Ovary (tissue), 9 donors: Measurements from ENCODE around the gene SRMS. TPM values are rescaled to one million over a fixed set of nuclear protein-coding genes. Genes with fewer than 3 reads are reported as not detected.

Experiments
- DNase-seq, 5 donors: peaks; one replicate each; pipeline ENCODE4 v3.0.0-alpha.2; 2019 to 2020
- H3K27ac ChIP-seq, 2 donors: fragments of 200-600 bp; one replicate each; pipeline versions ENCODE4 v1.5.1 to v1.8.0; 2019 to 2022
- H3K27me3 ChIP-seq: fragments of 200-600 bp; one replicate; pipeline ENCODE4 v1.8.0; 2022
- H3K36me3 ChIP-seq: fragments of 200-600 bp; sonication (generic); one replicate; pipeline ENCODE4 v1.5.1; 2019
- H3K4me1 ChIP-seq: one replicate; pipeline ENCODE4 v1.8.1; 2013; ENCODE audit warnings: mild to moderate bottlenecking, moderate library complexity; ENCODE audit not compliant: insufficient read depth
- H3K4me3 ChIP-seq: fragments of 200-600 bp; sonication (generic); one replicate; pipeline ENCODE4 v1.5.1; 2017
- H3K9me3 ChIP-seq, 2 donors: fragments of 200-600 bp in 1 of 2; sonication (generic) in 1 of 2; one replicate each; pipeline versions ENCODE4 v1.5.1 to v1.8.1; 2013 to 2019; ENCODE audit warnings: mild to moderate bottlenecking in 1 of 2, moderate library complexity in 1 of 2
- EP300 ChIP-seq: sonication (generic); formaldehyde crosslinking; IDR thresholded peaks from one replicate; pipeline ENCODE4 v1.6.1; 2017; ENCODE audit warnings: antibody characterized with exemption
- POLR2A ChIP-seq: fragments of 450-650 bp; IDR thresholded peaks from one replicate; pipeline ENCODE4 v1.6.1; 2017; ENCODE audit warnings: antibody characterized with exemption, mild to moderate bottlenecking, moderate library complexity
- WGBS, 3 donors: extraction: QIAGEN DNeasy Blood & Tissue Kit in 1 of 3; methylation state at CpG; one replicate each; pipeline versions ENCODE4 v1.1.5 to v1.1.7; 2013 to 2017; 5-methylcytosine and 5-hydroxymethylcytosine counted together
- intact Hi-C, 4 donors: fragments of 100-400 bp; cut with DNase I; formaldehyde crosslinking; loops; one replicate each; pipeline versions ENCODE4 v1.11.0 to v1.15.1; 2022 to 2023
- polyA plus RNA-seq, 2 donors: library from polyadenylated mRNA; stranded (reverse); fragments of 200-250 nt in 1 of 2; fragments of 350-450 nt in 1 of 2; fragmentation: Illumina TruSeq in 1 of 2; extraction: RNeasy Lipid Tissue Mini Kit (QIAGEN cat#74804) in 1 of 2; gene quantifications; one replicate each; pipeline ENCODE4 v1.2.3, GENCODE V29; 2013 to 2014
- total RNA-seq, 7 donors: library from RNA; depleted of rRNA in 2 of 7; stranded (reverse); fragments of >200 nt in 2 of 7; fragmentation: NEBNext Ultra II Directional in 3 of 7; extraction: Animal tissue kit (Norgen Biotek cat#: 25700) in 3 of 7; gene quantifications; one replicate each; pipeline versions ENCODE4 v1.1.0 to v1.2.4, GENCODE V29; 2016 to 2023
- TF ChIP-seq, protein P1 (sequence below), 3 donors: fragments of 450-650 bp in 2 of 3; fragments of 200-600 bp in 1 of 3; IDR thresholded peaks; one replicate each; pipeline versions ENCODE4 v1.5.1 to v1.8.0; 2016 to 2022; ENCODE audit warnings: antibody characterized with exemption in 3 of 3, mild to moderate bottlenecking in 1 of 3
- donor health status: DM: no; HTN: no; CAD: no; lungs with moderate emphysema.
- donor health status: DM: no; HTN: no; CAD: no.
- donor health status: Bipolar disorder and iron deficiency.
- donor health status: DM: yes; HTN: yes; CAD: no.
- donor health status: DM: no; HTN: no; CAD: no.
- donor health status: DM: yes; HTN: yes; CAD: no.

Gene SRMS
- total and polyA plus RNA-seq, 9 donors, result not detected

DNA sequence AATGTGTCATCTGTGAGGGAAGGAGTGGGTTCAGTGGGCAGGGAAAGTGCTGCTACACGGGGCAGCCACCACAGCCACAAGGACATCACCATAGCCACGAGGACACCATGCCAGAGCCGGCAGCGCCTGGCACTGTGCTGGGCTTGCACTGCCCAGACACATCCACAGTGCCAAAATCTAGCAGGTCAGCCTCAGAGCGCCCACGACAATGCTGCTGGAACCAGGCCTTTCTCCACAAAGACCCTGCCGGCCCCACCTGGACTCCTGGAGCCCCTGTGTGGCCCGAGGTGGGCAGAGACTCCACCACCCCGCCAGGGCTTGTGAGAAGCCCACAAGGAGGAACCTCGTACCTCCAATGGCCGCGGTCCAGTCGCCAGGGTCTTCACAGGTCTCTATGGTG lies 45.1 kb upstream of the SRMS start:
- Histone ChIP-seq H3K4me3 (no peak overlapping the region), H3K27me3 (no peaks in the 10 kb centered on the region), H3K27ac (no peak overlapping the region), H3K4me1 (no peaks in the 10 kb centered on the region), H3K36me3 (no peaks in the 10 kb centered on the region), H3K9me3 (no peaks in the 10 kb centered on the region)
- TF ChIP-seq, protein P1, sequence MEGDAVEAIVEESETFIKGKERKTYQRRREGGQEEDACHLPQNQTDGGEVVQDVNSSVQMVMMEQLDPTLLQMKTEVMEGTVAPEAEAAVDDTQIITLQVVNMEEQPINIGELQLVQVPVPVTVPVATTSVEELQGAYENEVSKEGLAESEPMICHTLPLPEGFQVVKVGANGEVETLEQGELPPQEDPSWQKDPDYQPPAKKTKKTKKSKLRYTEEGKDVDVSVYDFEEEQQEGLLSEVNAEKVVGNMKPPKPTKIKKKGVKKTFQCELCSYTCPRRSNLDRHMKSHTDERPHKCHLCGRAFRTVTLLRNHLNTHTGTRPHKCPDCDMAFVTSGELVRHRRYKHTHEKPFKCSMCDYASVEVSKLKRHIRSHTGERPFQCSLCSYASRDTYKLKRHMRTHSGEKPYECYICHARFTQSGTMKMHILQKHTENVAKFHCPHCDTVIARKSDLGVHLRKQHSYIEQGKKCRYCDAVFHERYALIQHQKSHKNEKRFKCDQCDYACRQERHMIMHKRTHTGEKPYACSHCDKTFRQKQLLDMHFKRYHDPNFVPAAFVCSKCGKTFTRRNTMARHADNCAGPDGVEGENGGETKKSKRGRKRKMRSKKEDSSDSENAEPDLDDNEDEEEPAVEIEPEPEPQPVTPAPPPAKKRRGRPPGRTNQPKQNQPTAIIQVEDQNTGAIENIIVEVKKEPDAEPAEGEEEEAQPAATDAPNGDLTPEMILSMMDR (IDR thresholded peaks at IDR 0.05), result no peak
- TF ChIP-seq EP300 (no peak), POLR2A (no peak)
- 90 to 95% (median 95%) methylated on average over 13 of the region's 13 CpGs for WGBS, 3 donors
- intact Hi-C loops, result no loop called here
- no peak for DNase-seq

DNA sequence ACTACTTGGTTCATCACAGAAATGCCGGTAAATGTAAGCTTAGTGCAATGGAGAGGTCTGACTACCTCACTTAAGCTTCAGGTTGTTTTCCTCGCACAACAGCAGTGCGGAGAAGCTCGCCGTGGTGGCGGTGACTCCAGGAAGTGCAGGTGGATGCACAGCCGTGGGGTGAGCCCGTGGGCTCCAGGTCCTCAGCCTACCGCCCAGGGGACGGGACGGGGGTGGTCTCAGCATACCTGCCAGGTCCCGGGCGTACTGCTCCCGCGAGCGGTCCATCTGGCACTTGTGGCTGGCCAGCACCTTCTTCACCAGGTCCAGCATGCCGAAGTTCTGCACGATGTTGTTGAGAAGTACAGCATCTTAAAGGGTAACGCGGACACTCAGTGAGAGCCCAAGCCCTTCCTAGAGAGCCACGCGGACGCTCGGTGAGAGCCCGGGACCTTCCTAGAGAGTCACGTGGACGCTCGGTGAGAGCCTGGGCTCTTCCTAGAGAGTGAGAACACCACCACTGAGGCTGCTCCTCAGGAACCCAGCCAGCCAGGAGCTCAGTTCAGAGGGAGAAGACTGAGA lies 44.3 kb upstream of the SRMS start:
- H3K36me3 ChIP-seq, result no peaks in the 10 kb centered on the region

DNA sequence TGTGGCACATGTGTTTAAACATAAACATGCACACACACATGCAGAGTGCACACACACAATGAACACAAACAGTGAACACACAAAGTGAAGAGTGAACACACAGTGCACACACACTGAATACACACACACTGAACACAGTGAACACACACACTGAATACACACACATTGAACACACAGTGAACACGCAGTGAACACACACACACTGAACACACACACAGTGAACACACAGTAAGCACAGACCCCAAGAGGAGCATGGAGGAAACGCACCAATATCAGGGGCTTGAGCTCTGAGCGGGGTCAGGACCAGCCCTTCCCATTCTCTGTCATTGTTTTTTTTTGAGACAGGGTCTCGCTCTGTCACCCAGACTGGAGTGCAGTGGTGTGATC lies 43.6 kb upstream of the SRMS start:
- 91 to 93% (median 92%) methylated on average over 4 of the region's 4 CpGs for WGBS, 3 donors

More for the DNA sequence above, 44.3 kb upstream of the SRMS start:
- no peaks in the 10 kb centered on the region for H3K4me1 ChIP-seq
- intact Hi-C loops, result no loop called here
- no peak for DNase-seq
- 94 to 95% (median 95%) methylated on average over 28 of the region's 28 CpGs for WGBS, 3 donors
- no peaks in the 10 kb centered on the region for H3K27me3 ChIP-seq
- no peak overlapping the region for H3K4me3 ChIP-seq
- H3K9me3 ChIP-seq, result no peaks in the 10 kb centered on the region
- TF ChIP-seq POLR2A, result no peak
- TF ChIP-seq, protein P1 (IDR thresholded peaks at IDR 0.05), result no peak
- TF ChIP-seq EP300, result no peak
- no peak overlapping the region for H3K27ac ChIP-seq

DNA sequence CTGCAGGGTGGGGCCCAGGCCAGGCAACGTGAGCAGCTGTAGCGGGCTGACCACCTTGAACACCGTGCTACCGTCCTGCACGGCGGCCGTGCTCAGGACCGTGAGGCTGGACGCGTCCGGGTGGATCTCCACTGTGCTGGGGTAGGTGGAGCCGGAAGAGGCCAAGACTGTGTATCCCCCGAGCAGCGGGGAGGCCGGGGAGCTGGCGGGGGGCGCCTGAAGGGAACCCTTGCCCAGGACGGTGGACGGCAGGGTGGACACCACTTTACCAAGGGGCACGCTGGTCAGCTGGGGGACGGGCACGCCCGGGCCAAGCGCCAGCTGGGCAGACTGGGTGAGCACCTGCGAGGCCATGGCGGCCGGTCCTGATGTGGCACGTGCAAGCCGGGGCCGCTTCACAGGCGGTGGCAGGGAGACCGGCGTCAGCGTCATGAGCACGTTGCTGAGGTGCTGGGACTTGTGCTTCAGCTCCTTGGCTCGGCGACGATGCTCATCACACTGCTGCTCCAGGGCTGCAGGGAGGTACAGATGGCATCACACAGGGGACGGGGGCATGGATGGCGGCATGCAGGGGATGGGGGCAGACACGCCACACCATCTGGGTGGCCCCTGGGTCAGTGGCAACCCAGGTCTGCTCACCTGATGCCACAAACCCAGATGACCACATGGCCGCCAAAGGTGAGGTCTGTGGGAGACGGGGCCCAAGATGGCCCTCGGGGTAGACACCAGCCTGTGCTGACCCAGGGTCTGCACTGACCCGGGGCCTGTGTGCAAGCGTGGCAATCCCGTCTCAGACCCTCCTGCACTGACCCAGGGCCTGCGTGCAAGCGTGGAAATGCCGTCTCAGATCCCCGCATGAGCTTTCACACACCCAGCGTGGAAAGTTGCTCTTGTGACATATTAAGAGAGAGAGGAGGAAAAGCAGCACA lies 42.9 kb upstream of the SRMS start:
- no peak for DNase-seq
- WGBS, 3 donors, result 89 to 91% (median 90%) methylated on average over 42 to 52 of the region's 52 CpGs
- TF ChIP-seq EP300 (no peak), POLR2A (no peak)
- TF ChIP-seq, protein P1 (IDR thresholded peaks at IDR 0.05), result no peak
- Histone ChIP-seq H3K27ac (no peak overlapping the region), H3K9me3 (no peaks in the 10 kb centered on the region), H3K4me1 (no peaks in the 10 kb centered on the region), H3K27me3 (no peaks in the 10 kb centered on the region), H3K4me3 (no peak overlapping the region), H3K36me3 (no peaks in the 10 kb centered on the region)
- intact Hi-C loops, result no loop called here

More for the DNA sequence above, 43.6 kb upstream of the SRMS start:
- no peaks in the 10 kb centered on the region for H3K4me1 ChIP-seq
- H3K9me3 ChIP-seq, result no peaks in the 10 kb centered on the region
- no peaks in the 10 kb centered on the region for H3K27me3 ChIP-seq
- no peaks in the 10 kb centered on the region for H3K36me3 ChIP-seq
- no peak overlapping the region for H3K4me3 ChIP-seq
- no peak for TF ChIP-seq POLR2A
- no peak overlapping the region for H3K27ac ChIP-seq
- DNase-seq, result no peak
- intact Hi-C loops, result no loop called here
